ENCODE measurements around the gene VIPR2.
"Not testable (repeated sequence)": the region's sequence is repeated elsewhere in the genome, so short reads cannot be mapped to it uniquely, and the experiment has no call there.

The VIPR2 gene

GRCh38 chr7:159132670-159133443 lies 11.8 kb downstream of the VIPR2 start:
- WGBS (ENCODE audit: insufficient coverage): 96% methylated on average over 5 of the region's 14 CpGs
- H3K27ac ChIP-seq (ENCODE audit: insufficient read depth in 1 of 2, low read depth in 1 of 2, low read length in 2 of 2, poor library complexity in 1 of 2, severe bottlenecking in 2 of 2); H3K36me3 ChIP-seq (ENCODE audit: control insufficient read depth in 4 of 4, insufficient read depth in 4 of 4, low read length in 3 of 4); H3K9me3 ChIP-seq (ENCODE audit: control extremely low read depth in 1 of 5, control insufficient read depth in 4 of 5, insufficient read depth in 2 of 5, low read depth in 1 of 5, low read length in 4 of 5); POLR2A ChIA-PET; DNase-seq; CTCF ChIA-PET; H3K4me1 ChIP-seq (ENCODE audit: control extremely low read depth in 1 of 4, control insufficient read depth in 4 of 4, insufficient read depth in 4 of 4, low read length in 3 of 4); H3K4me3 ChIP-seq (ENCODE audit: control insufficient read depth in 1 of 7, extremely low read depth in 1 of 7, insufficient read depth in 4 of 7, low read depth in 2 of 7, low read length in 6 of 7): not testable (repeated sequence)
- peaks cover 0 to 17% (median 6%) of the 10 kb centered on the region in 5 experiments for H3K27me3 ChIP-seq (replicated peaks in 2 of 5; ENCODE audit: control insufficient read depth in 4 of 5, insufficient read depth in 5 of 5, low read length in 4 of 5)

- POLR2A ChIA-PET: no interaction called here
- DNase-seq: no peak
Measured at GRCh38 chr7:159130820-159131219, 13.8 kb downstream of the VIPR2 start.

GRCh38 chr7:159130199-159130775 lies 14.4 kb downstream of the VIPR2 start:
- Histone ChIP-seq H3K27ac (ENCODE audit: insufficient read depth in 1 of 2, low read depth in 1 of 2, low read length in 2 of 2, poor library complexity in 1 of 2, severe bottlenecking in 2 of 2) (no peak overlapping the region), H3K4me1 (ENCODE audit: control extremely low read depth in 1 of 4, control insufficient read depth in 4 of 4, insufficient read depth in 4 of 4, low read length in 3 of 4) (no peaks in the 10 kb centered on the region), H3K27me3 (replicated peaks in 2 of 5; ENCODE audit: control insufficient read depth in 4 of 5, insufficient read depth in 5 of 5, low read length in 4 of 5) (peaks cover 0 to 17% (median 2%) of the 10 kb centered on the region in 5 experiments), H3K9me3 (ENCODE audit: control extremely low read depth in 1 of 5, control insufficient read depth in 4 of 5, insufficient read depth in 2 of 5, low read depth in 1 of 5, low read length in 4 of 5) (no peaks in the 10 kb centered on the region), H3K36me3 (ENCODE audit: control insufficient read depth in 4 of 4, insufficient read depth in 4 of 4, low read length in 3 of 4) (no peaks in the 10 kb centered on the region), H3K4me3 (ENCODE audit: control insufficient read depth in 1 of 7, extremely low read depth in 1 of 7, insufficient read depth in 4 of 7, low read depth in 2 of 7, low read length in 6 of 7) (no peak overlapping the region)
- 95% methylated on average over 6 of the region's 9 CpGs for WGBS (ENCODE audit: insufficient coverage)
- DNase-seq: no peak
- ChIA-PET CTCF (no interaction called here), POLR2A (no interaction called here)

More at GRCh38 chr7:159130820-159131219, 13.8 kb downstream of the VIPR2 start:
- Histone ChIP-seq H3K4me3 (ENCODE audit: control insufficient read depth in 1 of 7, extremely low read depth in 1 of 7, insufficient read depth in 4 of 7, low read depth in 2 of 7, low read length in 6 of 7) (no peak overlapping the region), H3K9me3 (ENCODE audit: control extremely low read depth in 1 of 5, control insufficient read depth in 4 of 5, insufficient read depth in 2 of 5, low read depth in 1 of 5, low read length in 4 of 5) (no peaks in the 10 kb centered on the region), H3K27ac (ENCODE audit: insufficient read depth in 1 of 2, low read depth in 1 of 2, low read length in 2 of 2, poor library complexity in 1 of 2, severe bottlenecking in 2 of 2) (no peak overlapping the region), H3K36me3 (ENCODE audit: control insufficient read depth in 4 of 4, insufficient read depth in 4 of 4, low read length in 3 of 4) (no peaks in the 10 kb centered on the region), H3K27me3 (replicated peaks in 2 of 5; ENCODE audit: control insufficient read depth in 4 of 5, insufficient read depth in 5 of 5, low read length in 4 of 5) (peaks cover 0 to 14% (median 4%) of the 10 kb centered on the region in 5 experiments), H3K4me1 (ENCODE audit: control extremely low read depth in 1 of 4, control insufficient read depth in 4 of 4, insufficient read depth in 4 of 4, low read length in 3 of 4) (no peaks in the 10 kb centered on the region)
- WGBS (ENCODE audit: insufficient coverage): 77% methylated on average over 8 of the region's 8 CpGs
- CTCF ChIA-PET: no interaction called here

- H3K27me3 ChIP-seq (replicated peaks in 2 of 5; ENCODE audit: control insufficient read depth in 4 of 5, insufficient read depth in 5 of 5, low read length in 4 of 5): peaks cover 0 to 20% (median 3%) of the 10 kb centered on the region in 5 experiments
- no peaks in the 10 kb centered on the region for H3K9me3 ChIP-seq (ENCODE audit: control extremely low read depth in 1 of 5, control insufficient read depth in 4 of 5, insufficient read depth in 2 of 5, low read depth in 1 of 5, low read length in 4 of 5)
- WGBS (ENCODE audit: insufficient coverage): 91% methylated on average over 5 of the region's 10 CpGs
- H3K4me1 ChIP-seq (ENCODE audit: control extremely low read depth in 1 of 4, control insufficient read depth in 4 of 4, insufficient read depth in 4 of 4, low read length in 3 of 4): no peaks in the 10 kb centered on the region
- H3K27ac ChIP-seq (ENCODE audit: insufficient read depth in 1 of 2, low read depth in 1 of 2, low read length in 2 of 2, poor library complexity in 1 of 2, severe bottlenecking in 2 of 2): no peak overlapping the region
- H3K4me3 ChIP-seq (ENCODE audit: control insufficient read depth in 1 of 7, extremely low read depth in 1 of 7, insufficient read depth in 4 of 7, low read depth in 2 of 7, low read length in 6 of 7): no peak overlapping the region
- DNase-seq: no peak
- CTCF ChIA-PET: no interaction called here
- POLR2A ChIA-PET: no interaction called here
- H3K36me3 ChIP-seq (ENCODE audit: control insufficient read depth in 4 of 4, insufficient read depth in 4 of 4, low read length in 3 of 4): no peaks in the 10 kb centered on the region
Measured at GRCh38 chr7:159128767-159129166, 15.9 kb downstream of the VIPR2 start.

- Histone ChIP-seq H3K27ac (ENCODE audit: insufficient read depth in 1 of 2, low read depth in 1 of 2, low read length in 2 of 2, poor library complexity in 1 of 2, severe bottlenecking in 2 of 2) (no peak overlapping the region), H3K4me3 (ENCODE audit: control insufficient read depth in 1 of 7, extremely low read depth in 1 of 7, insufficient read depth in 4 of 7, low read depth in 2 of 7, low read length in 6 of 7) (no peak overlapping the region), H3K27me3 (replicated peaks in 2 of 5; ENCODE audit: control insufficient read depth in 4 of 5, insufficient read depth in 5 of 5, low read length in 4 of 5) (peaks cover 0 to 20% (median 3%) of the 10 kb centered on the region in 5 experiments), H3K9me3 (ENCODE audit: control extremely low read depth in 1 of 5, control insufficient read depth in 4 of 5, insufficient read depth in 2 of 5, low read depth in 1 of 5, low read length in 4 of 5) (no peaks in the 10 kb centered on the region), H3K4me1 (ENCODE audit: control extremely low read depth in 1 of 4, control insufficient read depth in 4 of 4, insufficient read depth in 4 of 4, low read length in 3 of 4) (no peaks in the 10 kb centered on the region), H3K36me3 (ENCODE audit: control insufficient read depth in 4 of 4, insufficient read depth in 4 of 4, low read length in 3 of 4) (no peaks in the 10 kb centered on the region)
- DNase-seq: no peak
- ChIA-PET CTCF (no interaction called here), POLR2A (no interaction called here)
- 96% methylated on average over 12 of the region's 16 CpGs for WGBS (ENCODE audit: insufficient coverage)
Measured at GRCh38 chr7:159127691-159128642, 16.7 kb downstream of the VIPR2 start.

GRCh38 chr7:159126311-159127260 lies 18.1 kb downstream of the VIPR2 start:
- Histone ChIP-seq H3K36me3 (ENCODE audit: control insufficient read depth in 4 of 4, insufficient read depth in 4 of 4, low read length in 3 of 4) (no peaks in the 10 kb centered on the region), H3K4me3 (ENCODE audit: control insufficient read depth in 1 of 7, extremely low read depth in 1 of 7, insufficient read depth in 4 of 7, low read depth in 2 of 7, low read length in 6 of 7) (no peak overlapping the region), H3K27me3 (replicated peaks in 2 of 5; ENCODE audit: control insufficient read depth in 4 of 5, insufficient read depth in 5 of 5, low read length in 4 of 5) (peaks cover 0 to 20% (median 3%) of the 10 kb centered on the region in 5 experiments), H3K4me1 (ENCODE audit: control extremely low read depth in 1 of 4, control insufficient read depth in 4 of 4, insufficient read depth in 4 of 4, low read length in 3 of 4) (no peaks in the 10 kb centered on the region), H3K9me3 (ENCODE audit: control extremely low read depth in 1 of 5, control insufficient read depth in 4 of 5, insufficient read depth in 2 of 5, low read depth in 1 of 5, low read length in 4 of 5) (no peaks in the 10 kb centered on the region), H3K27ac (ENCODE audit: insufficient read depth in 1 of 2, low read depth in 1 of 2, low read length in 2 of 2, poor library complexity in 1 of 2, severe bottlenecking in 2 of 2) (no peak overlapping the region)
- 92% methylated on average over 21 of the region's 21 CpGs for WGBS (ENCODE audit: insufficient coverage)
- ChIA-PET CTCF (no interaction called here), POLR2A (no interaction called here)
- no peak for DNase-seq
